Measurements from ENCODE around the gene BCKDK. TPM values are rescaled to one million over a fixed set of nuclear protein-coding genes. Genes with fewer than 3 reads are reported as not detected.

The BCKDK gene
- total RNA-seq, 1 experiment from 2014 or later, result 60.4 TPM

DNA sequence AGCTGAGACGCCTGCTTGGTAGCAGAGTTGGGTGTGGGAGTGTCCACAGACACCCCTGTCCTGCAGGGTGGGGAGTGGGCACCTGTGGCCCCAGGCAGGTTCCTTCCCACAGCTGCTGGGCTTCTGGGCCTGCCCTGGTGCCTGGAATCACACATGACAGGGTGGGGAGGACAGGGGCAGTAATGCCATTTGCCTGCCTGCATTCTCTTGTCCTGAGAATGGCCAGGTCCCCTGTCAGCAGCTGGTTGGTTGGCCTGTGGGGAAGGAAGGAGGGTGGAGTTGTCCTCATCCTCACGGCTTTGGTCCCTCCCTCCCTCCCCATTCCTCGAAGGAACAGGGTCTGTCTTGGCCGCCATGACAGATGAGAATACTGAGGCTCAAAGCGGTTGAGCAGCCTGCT lies 24.6 kb upstream of the BCKDK start:
- no TSS peak for BruUV-seq (replicated peaks)
- Histone ChIP-seq H3K4me3 (ENCODE audit: low read depth in 2 of 2, low read length in 2 of 2) (no peak overlapping the region), H3K36me3 (ENCODE audit: control insufficient read depth, insufficient read depth, low read length) (no peaks in the 10 kb centered on the region), H3K4me1 (ENCODE audit: control insufficient read depth, insufficient read depth, low read length) (no peaks in the 10 kb centered on the region; the same call in 1 of the 2 replicates), H3K27me3 (ENCODE audit: control insufficient read depth, insufficient read depth, low read length) (no peaks in the 10 kb centered on the region), H3K9me3 (ENCODE audit: control insufficient read depth, insufficient read depth, low read depth, low read length) (no peaks in the 10 kb centered on the region), H3K27ac (ENCODE audit: low read length) (no peak overlapping the region)
- intact Hi-C loops (cut with micrococcal nuclease; ENCODE audit: unreplicated experiment), result no loop called here
- in situ Hi-C loops (cut with HindIII; ENCODE audit: low pct_unique_long_range_greater_than_20kb, low sequenced_read_pairs), result no loop called here
- TF ChIP-seq TCF7L2 (IDR thresholded peaks at IDR 0.05; ENCODE audit: low read depth, low read length), result no peak
- TF ChIP-seq, protein P1, sequence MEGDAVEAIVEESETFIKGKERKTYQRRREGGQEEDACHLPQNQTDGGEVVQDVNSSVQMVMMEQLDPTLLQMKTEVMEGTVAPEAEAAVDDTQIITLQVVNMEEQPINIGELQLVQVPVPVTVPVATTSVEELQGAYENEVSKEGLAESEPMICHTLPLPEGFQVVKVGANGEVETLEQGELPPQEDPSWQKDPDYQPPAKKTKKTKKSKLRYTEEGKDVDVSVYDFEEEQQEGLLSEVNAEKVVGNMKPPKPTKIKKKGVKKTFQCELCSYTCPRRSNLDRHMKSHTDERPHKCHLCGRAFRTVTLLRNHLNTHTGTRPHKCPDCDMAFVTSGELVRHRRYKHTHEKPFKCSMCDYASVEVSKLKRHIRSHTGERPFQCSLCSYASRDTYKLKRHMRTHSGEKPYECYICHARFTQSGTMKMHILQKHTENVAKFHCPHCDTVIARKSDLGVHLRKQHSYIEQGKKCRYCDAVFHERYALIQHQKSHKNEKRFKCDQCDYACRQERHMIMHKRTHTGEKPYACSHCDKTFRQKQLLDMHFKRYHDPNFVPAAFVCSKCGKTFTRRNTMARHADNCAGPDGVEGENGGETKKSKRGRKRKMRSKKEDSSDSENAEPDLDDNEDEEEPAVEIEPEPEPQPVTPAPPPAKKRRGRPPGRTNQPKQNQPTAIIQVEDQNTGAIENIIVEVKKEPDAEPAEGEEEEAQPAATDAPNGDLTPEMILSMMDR (IDR thresholded peaks at IDR 0.05), result no peak
- TF ChIP-seq SIN3A (IDR thresholded peaks at IDR 0.05; ENCODE audit: borderline replicate concordance, insufficient read depth, low read depth, low read length), result no peak
- TF ChIP-seq POLR2AphosphoS5 (IDR thresholded peaks at IDR 0.05; ENCODE audit: low read depth, low read length), result no peak
- TF ChIP-seq REST (IDR thresholded peaks at IDR 0.05; ENCODE audit: insufficient read depth in 1 of 2, low read depth in 2 of 2, low read length in 1 of 2), result no peak
- DNase-seq (ENCODE audit: low read depth, low spot score) (no peak), ATAC-seq (0 out of 2 replicates have a peak, but pooled peaks have one; percentile 6)
- ChIA-PET POLR2A (interaction anchor here (0.7 kb wide), 1 partner anchor 10 kb away, joined by 3 read pairs; no protein-coding TSS in a partner anchor), CTCF (no interaction called here)

- in situ Hi-C loops (cut with HindIII; ENCODE audit: low pct_unique_long_range_greater_than_20kb, low sequenced_read_pairs), result no loop called here
- Histone ChIP-seq H3K27me3 (ENCODE audit: control insufficient read depth, insufficient read depth, low read length) (no peaks in the 10 kb centered on the region), H3K4me3 (ENCODE audit: low read depth in 2 of 2, low read length in 2 of 2) (no peak overlapping the region), H3K27ac (ENCODE audit: low read length) (no peak overlapping the region), H3K4me1 (ENCODE audit: control insufficient read depth, insufficient read depth, low read length) (no peaks in the 10 kb centered on the region; the same call in 1 of the 2 replicates), H3K36me3 (ENCODE audit: control insufficient read depth, insufficient read depth, low read length) (no peaks in the 10 kb centered on the region), H3K9me3 (ENCODE audit: control insufficient read depth, insufficient read depth, low read depth, low read length) (no peaks in the 10 kb centered on the region)
- intact Hi-C loops (cut with micrococcal nuclease; ENCODE audit: unreplicated experiment), result no loop called here
- ATAC-seq (no peak), DNase-seq (ENCODE audit: low read depth, low spot score) (no peak)
- TF ChIP-seq POLR2AphosphoS5 (IDR thresholded peaks at IDR 0.05; ENCODE audit: low read depth, low read length), result 0 out of 2 replicates have a peak, but pooled peaks have one; percentile 2
- TF ChIP-seq TCF7L2 (IDR thresholded peaks at IDR 0.05; ENCODE audit: low read depth, low read length), result no peak
- POLR2A ChIA-PET, result interaction anchor here (0.7 kb wide), 1 partner anchor 9 kb away, joined by 3 read pairs; no protein-coding TSS in a partner anchor
- CTCF ChIA-PET, result no interaction called here
- no TSS peak for BruUV-seq (replicated peaks)
These were observed 24.2 kb upstream of the BCKDK start for GRCh38 chr16:31083981-31084380.

DNA sequence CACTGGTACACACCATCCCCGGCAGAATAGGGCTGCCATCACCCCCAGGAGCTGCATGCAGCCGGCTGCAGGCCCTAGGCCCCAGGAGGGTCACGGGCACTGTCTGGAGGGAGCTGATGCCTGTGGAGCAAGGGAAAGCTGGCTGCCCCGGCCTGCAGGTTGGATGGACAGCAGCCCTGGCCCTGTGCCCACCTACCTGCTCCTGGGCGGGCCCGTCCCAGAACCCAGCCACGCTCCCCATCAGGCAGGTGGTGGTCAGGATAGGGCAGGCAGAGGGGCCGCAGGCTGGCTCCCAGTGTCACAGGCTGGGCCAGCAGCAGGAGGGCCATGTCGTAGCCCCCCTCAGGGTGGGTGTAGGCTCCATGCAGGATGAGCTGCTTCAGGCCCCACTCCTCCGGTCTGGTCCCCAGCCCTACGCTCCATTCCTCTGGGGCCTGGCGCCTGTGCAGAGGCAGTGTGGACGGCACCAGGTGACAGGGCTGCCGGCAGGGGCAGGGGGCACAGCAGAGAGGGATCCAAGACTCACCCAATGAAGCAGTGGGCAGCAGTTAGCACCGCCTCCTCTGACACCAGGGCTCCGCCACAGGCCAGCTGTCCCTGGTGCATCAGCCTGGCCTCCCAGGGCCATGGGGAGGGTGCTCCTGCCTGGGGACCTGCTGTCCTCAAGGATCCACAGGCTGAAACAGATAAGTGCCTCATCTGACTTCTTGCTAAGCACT lies 23.4 kb upstream of the BCKDK start:
- no TSS peak for BruUV-seq (replicated peaks)
- TF ChIP-seq REST (IDR thresholded peaks at IDR 0.05; ENCODE audit: insufficient read depth in 1 of 2, low read depth in 2 of 2, low read length in 1 of 2) (no peak), POLR2AphosphoS5 (IDR thresholded peaks at IDR 0.05; ENCODE audit: low read depth, low read length) (no peak; the same call in 1 of the 2 replicates), TCF7L2 (IDR thresholded peaks at IDR 0.05; ENCODE audit: low read depth, low read length) (no peak), SIN3A (IDR thresholded peaks at IDR 0.05; ENCODE audit: borderline replicate concordance, insufficient read depth, low read depth, low read length) (no peak)
- TF ChIP-seq, protein P1 (IDR thresholded peaks at IDR 0.05), result no peak
- Histone ChIP-seq H3K27ac (ENCODE audit: low read length) (no peak overlapping the region), H3K4me1 (ENCODE audit: control insufficient read depth, insufficient read depth, low read length) (no peaks in the 10 kb centered on the region; the same call in 1 of the 2 replicates), H3K9me3 (ENCODE audit: control insufficient read depth, insufficient read depth, low read depth, low read length) (no peaks in the 10 kb centered on the region), H3K27me3 (ENCODE audit: control insufficient read depth, insufficient read depth, low read length) (no peaks in the 10 kb centered on the region), H3K36me3 (ENCODE audit: control insufficient read depth, insufficient read depth, low read length) (no peaks in the 10 kb centered on the region), H3K4me3 (ENCODE audit: low read depth in 2 of 2, low read length in 2 of 2) (no peak overlapping the region)
- in situ Hi-C loops (cut with HindIII; ENCODE audit: low pct_unique_long_range_greater_than_20kb, low sequenced_read_pairs) (no loop called here), intact Hi-C loops (cut with micrococcal nuclease; ENCODE audit: unreplicated experiment) (no loop called here)
- no peak for DNase-seq (ENCODE audit: low read depth, low spot score)
- ChIA-PET POLR2A (no interaction called here), CTCF (no interaction called here)
- peak; percentile 23 for ATAC-seq
